Stimulated activated CD8-positive, alpha-beta memory T cell treated with anti-CD3 and anti-CD28 coated beads, Interleukin-7, amount 100 ng/mL, for 4 hours (primary cell): ENCODE data around the gene MPPE1.

Experiments
- DNase-seq, 2 donors: peaks; one replicate each; pipeline ENCODE4 v3.0.0-alpha.2; 2020; ENCODE audit warnings: low read depth in 2 of 2

Gene MPPE1

GRCh38 chr18:11884396-11885030 is 23.6 kb downstream of the MPPE1 start:
- no peak for DNase-seq

GRCh38 chr18:11883153-11883552 is 25.0 kb downstream of the MPPE1 start:
- DNase-seq = no peak

- no peak for DNase-seq
Observed at GRCh38 chr18:11882636-11883035, 25.5 kb downstream of the MPPE1 start.

GRCh38 chr18:11880586-11881304 is 27.4 kb downstream of the MPPE1 start:
- no peak for DNase-seq

GRCh38 chr18:11877497-11878135 is 30.5 kb downstream of the MPPE1 start:
- no peak for DNase-seq

- DNase-seq = no peak
Observed at GRCh38 chr18:11874676-11875075, 33.4 kb downstream of the MPPE1 start.

- no peak for DNase-seq
Observed at GRCh38 chr18:11873670-11874340, 34.3 kb downstream of the MPPE1 start.

GRCh38 chr18:11872479-11873136 is 35.5 kb downstream of the MPPE1 start:
- DNase-seq = no peak

- no peak for DNase-seq
Observed at GRCh38 chr18:11871501-11871900, 36.6 kb downstream of the MPPE1 start.

GRCh38 chr18:11868230-11868629 is 39.9 kb downstream of the MPPE1 start:
- DNase-seq = no peak

GRCh38 chr18:11866764-11867163 is 41.4 kb downstream of the MPPE1 start:
- DNase-seq = no peak

GRCh38 chr18:11866329-11866728 is 41.8 kb downstream of the MPPE1 start:
- no peak for DNase-seq

GRCh38 chr18:11865071-11865470 is 43.0 kb downstream of the MPPE1 start:
- DNase-seq = no peak

GRCh38 chr18:11864471-11864870 is 43.6 kb downstream of the MPPE1 start:
- no peak for DNase-seq

GRCh38 chr18:11862468-11863137 is 45.5 kb downstream of the MPPE1 start:
- DNase-seq = no peak

GRCh38 chr18:11861583-11862288 is 46.4 kb downstream of the MPPE1 start:
- DNase-seq = no peak

- no peak for DNase-seq
Observed at GRCh38 chr18:11860594-11861450, 47.3 kb downstream of the MPPE1 start.

GRCh38 chr18:11859903-11860407 is 48.2 kb downstream of the MPPE1 start:
- DNase-seq = no peak

- DNase-seq = no peak
Observed at GRCh38 chr18:11859282-11859830, 48.8 kb downstream of the MPPE1 start.
